AG04450 (cell line): ENCODE data around the gene SLC38A2. TPM values are rescaled to one million over a fixed set of nuclear protein-coding genes. Genes with fewer than 3 reads are reported as not detected.
A peak's percentile ranks its signal among the peaks of the same experiment; 100 is the strongest.

Experiments used
- CTCF ChIA-PET: fragments of 300-600, 350-600 bp; formaldehyde crosslinking; extraction: SDS; loops from one replicate; lab custom pipeline; 2022; ENCODE audit warnings: antibody characterized with exemption, inconsistent platforms; lab: Charles Lee
- POLR2A ChIA-PET: fragments of 350-600 bp; formaldehyde crosslinking; extraction: SDS; loops from one replicate; lab custom pipeline; 2021; ENCODE audit warnings: antibody characterized with exemption, inconsistent platforms; lab: Yijun Ruan, JAX
- DNase-seq: peaks from one replicate; pipeline ENCODE4 v3.0.0-alpha.2; 2011; ENCODE audit warnings: low read depth, low spot score
- H3K27ac ChIP-seq: one replicate; pipeline ENCODE4 v1.5.1; 2012; ENCODE audit warnings: low read depth, low read length, control low read depth
- H3K27me3 ChIP-seq: one replicate; pipeline ENCODE4 v1.6.0; 2012; ENCODE audit warnings: low read length; ENCODE audit not compliant: control insufficient read depth, insufficient read depth
- H3K4me3 ChIP-seq: 2 replicates; pipeline ENCODE4 v1.5.1; 2011; ENCODE audit warnings: mild to moderate bottlenecking, low read depth, low read length, control low read depth
- H3K9me3 ChIP-seq: 2 replicates; pipeline ENCODE4 v1.5.1; 2012; ENCODE audit warnings: low read length; ENCODE audit not compliant: control insufficient read depth, insufficient read depth
- CTCF ChIP-seq: IDR thresholded peaks from 2 replicates; pipeline ENCODE4 v1.5.1; 2011; ENCODE audit warnings: low read depth, low read length, control low read depth, inconsistent platforms
- polyA plus RNA-seq: library from polyadenylated mRNA; depleted of rRNA; stranded (reverse); fragments of >200 nt; gene quantifications from 2 replicates; pipeline ENCODE4 v1.2.3, GENCODE V29; 2011

SLC38A2 gene
- polyA plus RNA-seq, 1 experiment, result 749 TPM

GRCh38 chr12:46389031-46389616 is 16.6 kb upstream of the SLC38A2 start:
- ChIA-PET POLR2A (no interaction called here), CTCF (interaction anchor here (1.4 kb wide), 1 partner anchor 595 kb away, joined by 3 read pairs; no protein-coding TSS in a partner anchor)
- no peaks in the 10 kb centered on the region for H3K27me3 ChIP-seq
- peaks cover 3% of the 10 kb centered on the region; the same call in 1 of the 2 replicates for H3K9me3 ChIP-seq
- TF ChIP-seq CTCF, result no peak
- DNase-seq, result no peak
- peak overlapping the region; percentile 2 for H3K27ac ChIP-seq
- H3K4me3 ChIP-seq, result no peak overlapping the region

- Histone ChIP-seq H3K27ac (no peak overlapping the region), H3K9me3 (peaks cover 3% of the 10 kb centered on the region; the same call in 1 of the 2 replicates), H3K27me3 (no peaks in the 10 kb centered on the region), H3K4me3 (no peak overlapping the region)
- TF ChIP-seq CTCF, result no peak
- ChIA-PET CTCF (interaction anchor here (1.4 kb wide), 1 partner anchor 596 kb away, joined by 3 read pairs; no protein-coding TSS in a partner anchor), POLR2A (interaction anchor here (2.3 kb wide), 1 partner anchor 13 kb away, joined by 24 read pairs; no protein-coding TSS in a partner anchor)
- no peak for DNase-seq
Measured at GRCh38 chr12:46388427-46389021, 16.0 kb upstream of the SLC38A2 start.

GRCh38 chr12:46387670-46388069 is 15.1 kb upstream of the SLC38A2 start:
- Histone ChIP-seq H3K4me3 (no peak overlapping the region), H3K27ac (peak overlapping the region; percentile 91), H3K9me3 (peaks cover 3% of the 10 kb centered on the region; the same call in 1 of the 2 replicates), H3K27me3 (no peaks in the 10 kb centered on the region)
- TF ChIP-seq CTCF, result no peak
- no peak for DNase-seq
- CTCF ChIA-PET, result interaction anchor here (1.4 kb wide), 1 partner anchor 596 kb away, joined by 3 read pairs; no protein-coding TSS in a partner anchor
- POLR2A ChIA-PET, result interaction anchor here (0.5 to 2.8 kb wide), 6 partner anchors 14 to 633 kb away, joined by 3 to 24 read pairs (median 6); no protein-coding TSS in a partner anchor

- CTCF ChIA-PET, result no interaction called here
- Histone ChIP-seq H3K4me3 (peak overlapping the region; percentile 36), H3K27ac (peak overlapping the region; percentile 91), H3K27me3 (no peaks in the 10 kb centered on the region), H3K9me3 (peaks cover 3% of the 10 kb centered on the region; the same call in 1 of the 2 replicates)
- no peak for TF ChIP-seq CTCF
- no peak for DNase-seq
- POLR2A ChIA-PET, result interaction anchor here (0.5 to 2.8 kb wide), 14 partner anchors 10 to 634 kb away, joined by 3 to 24 read pairs (median 5); no protein-coding TSS in a partner anchor
Measured at GRCh38 chr12:46386877-46387629, 14.5 kb upstream of the SLC38A2 start.
